ENCODE results near the gene ATRX.
"Not testable (repeated sequence)": the region's sequence is repeated elsewhere in the genome, so short reads cannot be mapped to it uniquely, and the experiment has no call there.

The ATRX gene

GRCh38 chrX:77785486-77786364, at the start of gene ATRX:
ATRX (minus strand) TSS chrX:77786216; CDS start chrX:77786001, 215 bp downstream.
- peak; percentile 82 for DNase-seq

- not testable (repeated sequence) for DNase-seq
Observed at GRCh38 chrX:77831544-77831943, 45.5 kb upstream of the ATRX start.

- DNase-seq: not testable (repeated sequence)
Observed at GRCh38 chrX:77821989-77822388, 36.0 kb upstream of the ATRX start.

GRCh38 chrX:77820091-77820727, 34.2 kb upstream of the ATRX start:
- no peak for DNase-seq

GRCh38 chrX:77814210-77814609, 28.2 kb upstream of the ATRX start:
- DNase-seq: no peak

- no peak for DNase-seq
Observed at GRCh38 chrX:77802201-77802600, 16.2 kb upstream of the ATRX start.

GRCh38 chrX:77795124-77795523, 9.1 kb upstream of the ATRX start:
- no peak for DNase-seq

GRCh38 chrX:77793946-77794345, 7.9 kb upstream of the ATRX start:
- DNase-seq: no peak

- no peak for DNase-seq
Observed at GRCh38 chrX:77788050-77788449, 2.0 kb upstream of the ATRX start.

- no peak for DNase-seq
Observed at GRCh38 chrX:77786365-77786680, 307 bp upstream of the ATRX start.

GRCh38 chrX:77779695-77780094, 6.3 kb downstream of the ATRX start:
- DNase-seq: no peak

GRCh38 chrX:77776659-77777058, 9.4 kb downstream of the ATRX start:
- DNase-seq: no peak

GRCh38 chrX:77771601-77772000, 14.4 kb downstream of the ATRX start:
- DNase-seq: no peak

- no peak for DNase-seq
Observed at GRCh38 chrX:77768787-77769186, 17.2 kb downstream of the ATRX start.

GRCh38 chrX:77766212-77766611, 19.8 kb downstream of the ATRX start:
- DNase-seq: not testable (repeated sequence)

GRCh38 chrX:77755561-77755960, 30.5 kb downstream of the ATRX start:
- DNase-seq: no peak

GRCh38 chrX:77753942-77754341, 32.1 kb downstream of the ATRX start:
- not testable (repeated sequence) for DNase-seq

- no peak for DNase-seq
Observed at GRCh38 chrX:77749695-77750094, 36.3 kb downstream of the ATRX start.

- DNase-seq: no peak
Observed at GRCh38 chrX:77743720-77744119, 42.3 kb downstream of the ATRX start.

- DNase-seq: no peak
Observed at GRCh38 chrX:77742788-77743476, 43.1 kb downstream of the ATRX start.

GRCh38 chrX:77740376-77740905, 45.6 kb downstream of the ATRX start:
- no peak for DNase-seq

GRCh38 chrX:77733342-77733741, 52.7 kb downstream of the ATRX start:
- no peak for DNase-seq

GRCh38 chrX:77731821-77732419, 54.1 kb downstream of the ATRX start:
- DNase-seq: no peak

Data from NCI-H748 treated with DMSO at 0.1 percent for 48 hours (cell line).